Gastrocnemius medialis (tissue), 4 donors: ENCODE measurements around the gene TERB2. TPM values are rescaled to one million over a fixed set of nuclear protein-coding genes. Genes with fewer than 3 reads are reported as not detected.
"Not testable (repeated sequence)": the region's sequence is repeated elsewhere in the genome, so short reads cannot be mapped to it uniquely, and the experiment has no call there.

Source experiments
- ATAC-seq, 2 donors: fragments of 150-250 bp; one replicate each; pipeline ENCODE4 v1.9.1; 2016
- DNase-seq, 2 donors: peaks; one replicate each; pipeline ENCODE4 v3.0.0-alpha.2; 2019
- H3K27ac ChIP-seq, 4 donors: fragments of 200-600 bp; sonication (generic); 1 replicate in 1 of 4; 2 replicates in 3 of 4; pipeline ENCODE4 v1.5.1; 2016 to 2018; ENCODE audit warnings: mild to moderate bottlenecking in 2 of 4, moderate library complexity in 1 of 4
- H3K27me3 ChIP-seq, 3 donors: fragments of 200-600 bp; sonication (generic) in 2 of 3; 1 replicate in 1 of 3; 2 replicates in 2 of 3; pipeline versions ENCODE4 v1.5.1 to v1.6.0; 2016 to 2019; ENCODE audit warnings: mild to moderate bottlenecking in 1 of 3, moderate library complexity in 1 of 3
- H3K36me3 ChIP-seq, 2 donors: fragments of 200-600 bp; sonication (generic) in 1 of 2; one replicate each; pipeline ENCODE4 v1.5.1; 2017 to 2018
- H3K4me1 ChIP-seq, 2 donors: fragments of 200-600 bp; sonication (generic) in 1 of 2; one replicate each; pipeline ENCODE4 v1.5.1; 2016 to 2017; ENCODE audit warnings: mild to moderate bottlenecking in 2 of 2
- H3K4me3 ChIP-seq, 4 donors: fragments of 200-600 bp; sonication (generic) in 3 of 4; 1 replicate in 1 of 4; 2 replicates in 3 of 4; pipeline ENCODE4 v1.5.1; 2016 to 2019; ENCODE audit warnings: mild to moderate bottlenecking in 2 of 4
- H3K9me3 ChIP-seq, 3 donors: fragments of 200-600 bp; sonication (generic) in 2 of 3; 1 replicate in 1 of 3; 2 replicates in 2 of 3; pipeline ENCODE4 v1.5.1; 2016 to 2019
- POLR2A ChIP-seq, 2 donors: fragments of 450-650 bp; IDR thresholded peaks; one replicate each; pipeline ENCODE4 v1.6.1; 2017; ENCODE audit warnings: antibody characterized with exemption in 2 of 2, mild to moderate bottlenecking in 2 of 2, moderate library complexity in 2 of 2
- in situ Hi-C, 4 donors: fragments of 200-750 bp; cut with MboI; loops; one replicate each; pipeline versions ENCODE4 v1.15.0 to v1.8.0; 2017; ENCODE audit warnings: low sequenced_read_pairs in 4 of 4
- intact Hi-C: fragments of 100-400 bp; cut with DNase I; formaldehyde crosslinking; loops from one replicate; pipeline ENCODE4 v1.15.1; 2023; ENCODE audit warnings: low total_unique reads
- total RNA-seq, 4 donors: library from RNA; depleted of rRNA; stranded (reverse); fragments of >200 nt; gene quantifications; one replicate each; pipeline versions ENCODE4 v1.1.0 to v1.2.3, GENCODE V29; 2016
- TF ChIP-seq, protein P1 (sequence below), 5 experiments: fragments of 450-650 bp in 3 of 5; fragments of 200-600 bp in 2 of 5; sonication (generic) in 2 of 5; IDR thresholded peaks in 4 of 5; conservative IDR thresholded peaks in 1 of 5; 1 replicate in 4 of 5; 2 replicates in 1 of 5; pipeline ENCODE4 v1.5.1; 2016 to 2019; ENCODE audit warnings: antibody characterized with exemption in 5 of 5, mild to moderate bottlenecking in 3 of 5, moderate library complexity in 3 of 5

Gene TERB2
- total RNA-seq, 4 donors from 2014 or later = not detected

GRCh38 chr15:44984144-44984543 lies 27.7 kb downstream of the TERB2 start:
- H3K9me3 ChIP-seq, H3K4me3 ChIP-seq, in situ Hi-C loops, H3K27me3 ChIP-seq, H3K4me1 ChIP-seq, ATAC-seq, DNase-seq, intact Hi-C loops, H3K36me3 ChIP-seq, H3K27ac ChIP-seq: not testable (repeated sequence)

- H3K27ac ChIP-seq, DNase-seq, H3K36me3 ChIP-seq, in situ Hi-C loops, intact Hi-C loops, H3K27me3 ChIP-seq, H3K4me1 ChIP-seq, H3K4me3 ChIP-seq, ATAC-seq, H3K9me3 ChIP-seq: not testable (repeated sequence)
These were observed 30.0 kb downstream of the TERB2 start for GRCh38 chr15:44986346-44987055.

DNA sequence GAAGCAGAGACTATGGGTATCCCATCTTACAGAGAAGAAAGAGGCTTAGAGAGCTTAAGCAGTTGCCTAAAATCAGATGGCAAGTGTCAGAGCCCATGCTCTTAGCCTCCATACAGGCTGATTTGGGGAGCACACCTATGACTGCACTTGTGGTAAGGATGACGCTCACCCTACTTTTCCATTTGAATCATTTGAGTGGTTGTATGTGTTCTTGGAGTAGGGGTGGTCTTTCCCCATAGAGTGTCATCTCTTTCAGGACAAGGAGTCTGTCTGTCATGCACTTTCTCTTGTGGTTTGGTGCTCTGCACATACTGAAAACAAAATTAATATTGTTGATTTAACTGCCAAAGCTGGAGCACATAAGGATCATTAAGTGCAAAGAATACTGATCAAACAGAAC lies 31.2 kb downstream of the TERB2 start:
- H3K9me3 ChIP-seq, H3K27me3 ChIP-seq, intact Hi-C loops, DNase-seq, in situ Hi-C loops, H3K27ac ChIP-seq, H3K36me3 ChIP-seq, H3K4me3 ChIP-seq, ATAC-seq, H3K4me1 ChIP-seq: not testable (repeated sequence)

- H3K27ac ChIP-seq, H3K4me1 ChIP-seq, H3K4me3 ChIP-seq, ATAC-seq, in situ Hi-C loops, DNase-seq, intact Hi-C loops, H3K27me3 ChIP-seq, H3K36me3 ChIP-seq, H3K9me3 ChIP-seq: not testable (repeated sequence)
These were observed 31.8 kb downstream of the TERB2 start for GRCh38 chr15:44988184-44988869.

DNA sequence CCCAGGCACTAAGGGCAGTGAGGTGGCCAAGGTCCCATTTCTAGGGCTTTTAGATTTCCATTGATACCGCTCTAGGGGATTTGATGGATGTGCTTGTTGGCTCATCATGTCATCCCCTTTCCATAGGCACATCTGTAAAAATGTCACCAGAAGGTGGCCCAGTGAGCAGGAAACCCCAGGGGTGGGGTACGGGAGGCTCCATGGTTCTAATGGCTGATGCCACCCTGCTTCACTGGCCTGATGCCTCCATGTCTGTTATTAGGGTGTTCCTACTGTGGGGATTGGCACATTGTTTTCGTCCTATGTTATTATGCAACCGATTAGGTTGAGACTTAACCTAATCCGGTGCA lies 32.4 kb downstream of the TERB2 start:
- intact Hi-C loops, H3K9me3 ChIP-seq: not testable (repeated sequence)

DNA sequence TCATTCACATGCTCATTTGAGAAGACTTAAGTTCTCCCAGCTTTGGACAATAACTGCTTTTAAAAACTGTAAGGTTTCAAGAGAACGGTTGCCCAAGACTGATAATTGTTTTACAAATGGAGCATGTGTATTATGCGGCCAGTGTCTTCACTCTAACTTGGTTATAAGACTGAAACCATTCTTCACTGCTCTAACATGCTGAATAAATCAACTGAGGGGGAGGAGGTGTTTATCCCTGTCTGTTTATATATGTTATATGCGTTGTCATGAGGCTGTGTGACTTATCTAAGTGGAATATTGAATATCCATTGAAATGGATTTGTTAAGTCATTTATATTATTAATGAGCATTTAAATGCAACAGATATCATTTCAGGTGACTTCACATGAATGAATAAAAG lies 41.1 kb downstream of the TERB2 start:
- intact Hi-C loops, H3K27me3 ChIP-seq, H3K4me3 ChIP-seq, H3K4me1 ChIP-seq, H3K27ac ChIP-seq, in situ Hi-C loops, H3K36me3 ChIP-seq, H3K9me3 ChIP-seq, DNase-seq, ATAC-seq: not testable (repeated sequence)

More for the DNA sequence above, 32.4 kb downstream of the TERB2 start:
- H3K36me3 ChIP-seq, H3K27me3 ChIP-seq, in situ Hi-C loops, H3K4me1 ChIP-seq, H3K27ac ChIP-seq, ATAC-seq, DNase-seq, H3K4me3 ChIP-seq: not testable (repeated sequence)

- H3K27ac ChIP-seq = no peak overlapping the region
- in situ Hi-C loops = no loop called here
- no peaks in the 10 kb centered on the region for H3K27me3 ChIP-seq
- no peak overlapping the region for H3K4me3 ChIP-seq
- H3K9me3 ChIP-seq = no peaks in the 10 kb centered on the region
- ATAC-seq (no peak), DNase-seq (no peak)
- no peak for TF ChIP-seq POLR2A (IDR thresholded peaks at IDR 0.05)
- TF ChIP-seq, protein P1, sequence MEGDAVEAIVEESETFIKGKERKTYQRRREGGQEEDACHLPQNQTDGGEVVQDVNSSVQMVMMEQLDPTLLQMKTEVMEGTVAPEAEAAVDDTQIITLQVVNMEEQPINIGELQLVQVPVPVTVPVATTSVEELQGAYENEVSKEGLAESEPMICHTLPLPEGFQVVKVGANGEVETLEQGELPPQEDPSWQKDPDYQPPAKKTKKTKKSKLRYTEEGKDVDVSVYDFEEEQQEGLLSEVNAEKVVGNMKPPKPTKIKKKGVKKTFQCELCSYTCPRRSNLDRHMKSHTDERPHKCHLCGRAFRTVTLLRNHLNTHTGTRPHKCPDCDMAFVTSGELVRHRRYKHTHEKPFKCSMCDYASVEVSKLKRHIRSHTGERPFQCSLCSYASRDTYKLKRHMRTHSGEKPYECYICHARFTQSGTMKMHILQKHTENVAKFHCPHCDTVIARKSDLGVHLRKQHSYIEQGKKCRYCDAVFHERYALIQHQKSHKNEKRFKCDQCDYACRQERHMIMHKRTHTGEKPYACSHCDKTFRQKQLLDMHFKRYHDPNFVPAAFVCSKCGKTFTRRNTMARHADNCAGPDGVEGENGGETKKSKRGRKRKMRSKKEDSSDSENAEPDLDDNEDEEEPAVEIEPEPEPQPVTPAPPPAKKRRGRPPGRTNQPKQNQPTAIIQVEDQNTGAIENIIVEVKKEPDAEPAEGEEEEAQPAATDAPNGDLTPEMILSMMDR (IDR thresholded peaks at IDR 0.05 in 4 of 5, conservative IDR thresholded peaks at IDR 0.05 in 1 of 5) = no peak
- no peaks in the 10 kb centered on the region for H3K4me1 ChIP-seq
- H3K36me3 ChIP-seq = no peaks in the 10 kb centered on the region
- intact Hi-C loops = no loop called here
These were observed 42.6 kb downstream of the TERB2 start for GRCh38 chr15:44999105-44999504.

DNA sequence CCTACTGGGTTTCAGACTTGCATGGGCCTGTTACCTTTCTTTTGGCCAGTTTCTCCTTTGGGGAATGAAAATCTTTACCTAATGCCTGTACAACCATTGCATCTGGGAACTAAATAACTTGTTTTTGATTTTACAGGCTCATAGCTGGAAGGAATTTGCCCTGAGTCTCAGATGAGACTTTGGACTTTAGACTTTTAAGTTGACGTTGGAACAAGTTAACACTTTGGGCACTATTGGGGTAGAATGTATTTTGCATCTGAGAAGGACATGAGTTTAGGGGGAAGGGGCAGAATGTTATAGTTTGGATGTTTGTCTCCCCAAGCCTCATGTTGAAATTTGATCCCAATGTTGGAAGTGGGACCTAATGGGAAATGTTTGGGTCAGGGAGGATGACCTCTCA lies 44.7 kb downstream of the TERB2 start:
- ATAC-seq, H3K9me3 ChIP-seq, DNase-seq, H3K4me1 ChIP-seq, H3K27ac ChIP-seq, H3K27me3 ChIP-seq, in situ Hi-C loops, H3K4me3 ChIP-seq, intact Hi-C loops, H3K36me3 ChIP-seq: not testable (repeated sequence)

DNA sequence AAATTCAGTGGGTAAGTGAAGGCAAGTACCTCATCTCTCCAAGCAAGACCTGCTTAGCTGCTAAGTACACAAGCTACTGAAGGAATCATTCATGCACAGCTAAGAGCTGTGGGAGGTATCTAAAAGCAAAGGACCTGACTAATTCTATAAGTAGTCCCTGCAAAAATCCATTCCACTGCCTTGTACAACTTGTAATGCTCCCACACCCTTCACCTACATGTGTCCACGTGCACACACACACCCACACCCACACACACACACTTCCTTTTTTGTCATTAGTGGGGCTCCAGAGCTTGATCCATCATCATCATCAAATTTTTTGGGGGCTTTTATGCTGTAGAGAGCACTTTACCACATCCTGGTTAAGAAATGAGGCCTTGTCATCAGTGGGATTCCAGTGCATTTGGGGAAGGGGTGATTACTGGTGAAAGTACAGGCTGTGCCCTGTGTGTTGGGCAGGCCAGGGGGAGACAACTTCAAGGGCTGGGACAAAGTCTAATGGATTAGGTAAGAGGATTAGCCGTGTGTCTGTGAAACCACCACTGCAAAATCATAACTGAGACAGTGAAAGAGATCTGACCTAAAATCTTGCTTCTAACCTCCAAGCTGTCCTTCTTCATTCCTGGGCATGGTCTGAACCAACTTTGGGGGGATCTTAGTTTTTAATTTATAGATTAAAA lies 47.4 kb downstream of the TERB2 start:
- in situ Hi-C loops, DNase-seq, H3K27ac ChIP-seq, H3K4me1 ChIP-seq, ATAC-seq, intact Hi-C loops, H3K4me3 ChIP-seq, H3K27me3 ChIP-seq, H3K36me3 ChIP-seq, H3K9me3 ChIP-seq: not testable (repeated sequence)

DNA sequence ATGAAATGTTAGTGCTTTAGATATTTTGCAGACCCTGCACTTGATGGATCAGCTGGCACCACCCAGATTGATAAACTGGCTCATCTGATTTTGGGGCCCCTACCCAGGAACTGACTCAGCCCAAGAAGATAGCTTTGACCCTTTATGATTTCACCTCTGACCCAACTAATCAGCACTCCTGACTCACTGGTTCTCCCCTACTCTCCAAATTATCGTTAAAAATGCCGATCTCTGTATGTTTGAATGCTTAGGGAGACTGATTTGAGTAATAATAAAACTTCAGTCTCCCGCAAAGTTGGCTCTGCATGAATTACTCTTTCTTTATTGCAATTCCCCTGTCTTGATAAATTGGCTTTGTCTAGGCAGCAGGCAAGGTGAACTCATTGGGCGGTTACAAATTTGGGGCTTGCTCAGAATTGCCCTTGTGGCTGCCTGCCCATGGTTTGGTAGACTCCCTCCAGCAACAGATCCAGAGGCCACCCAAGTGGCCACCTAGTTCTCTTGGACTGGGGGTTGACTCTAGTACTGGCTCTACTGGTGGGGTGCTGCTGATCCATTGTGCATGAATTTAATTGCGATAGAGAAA lies 48.2 kb downstream of the TERB2 start:
- H3K4me3 ChIP-seq, ATAC-seq, DNase-seq, H3K36me3 ChIP-seq, H3K9me3 ChIP-seq, H3K4me1 ChIP-seq, H3K27ac ChIP-seq, H3K27me3 ChIP-seq, intact Hi-C loops, in situ Hi-C loops: not testable (repeated sequence)
